GM11168 (cell line): ENCODE data around the gene CBX2.

ENCODE experiments used
- in situ Hi-C: fragments of 300-500 bp; cut with MboI; formaldehyde crosslinking; loops from one replicate; pipeline ENCODE4 v1.12.0; 2022; ENCODE audit warnings: low sequenced_read_pairs; ENCODE audit not compliant: unreplicated experiment

CBX2 gene

GRCh38 chr17:79797492-79798298, 19.7 kb downstream of the CBX2 start:
- in situ Hi-C loops: loop anchor here (10.0 kb wide), 1 partner anchor 177 kb away; no protein-coding TSS in a partner anchor

- in situ Hi-C loops: loop anchor here (10.0 kb wide), 1 partner anchor 176 kb away; no protein-coding TSS in a partner anchor
Measured at GRCh38 chr17:79798299-79799173, 20.6 kb downstream of the CBX2 start.

DNA sequence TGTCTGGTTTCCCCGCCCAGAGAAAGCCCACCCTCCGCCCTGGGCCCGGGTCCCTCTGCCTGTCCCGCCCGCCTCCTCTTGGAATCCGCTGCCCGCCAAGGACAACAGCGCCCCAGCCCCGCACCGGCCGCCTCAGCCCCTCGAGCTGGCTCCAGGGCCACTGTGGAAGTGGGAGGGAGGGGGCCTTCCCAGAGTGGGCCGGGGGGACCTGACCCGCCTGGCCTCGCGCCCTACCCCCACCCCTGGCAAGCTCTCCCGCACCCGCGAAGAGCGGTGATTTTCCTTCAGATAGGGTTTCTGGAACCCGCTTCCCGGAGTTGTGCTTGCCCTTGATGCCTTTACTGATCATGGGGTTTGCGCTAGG, 21.2 kb downstream of the CBX2 start:
- in situ Hi-C loops: loop anchor here (10.0 kb wide), 1 partner anchor 176 kb away; no protein-coding TSS in a partner anchor

GRCh38 chr17:79799538-79800324, 21.8 kb downstream of the CBX2 start:
- in situ Hi-C loops: loop anchor here (10.0 kb wide), 1 partner anchor 175 kb away; no protein-coding TSS in a partner anchor

DNA sequence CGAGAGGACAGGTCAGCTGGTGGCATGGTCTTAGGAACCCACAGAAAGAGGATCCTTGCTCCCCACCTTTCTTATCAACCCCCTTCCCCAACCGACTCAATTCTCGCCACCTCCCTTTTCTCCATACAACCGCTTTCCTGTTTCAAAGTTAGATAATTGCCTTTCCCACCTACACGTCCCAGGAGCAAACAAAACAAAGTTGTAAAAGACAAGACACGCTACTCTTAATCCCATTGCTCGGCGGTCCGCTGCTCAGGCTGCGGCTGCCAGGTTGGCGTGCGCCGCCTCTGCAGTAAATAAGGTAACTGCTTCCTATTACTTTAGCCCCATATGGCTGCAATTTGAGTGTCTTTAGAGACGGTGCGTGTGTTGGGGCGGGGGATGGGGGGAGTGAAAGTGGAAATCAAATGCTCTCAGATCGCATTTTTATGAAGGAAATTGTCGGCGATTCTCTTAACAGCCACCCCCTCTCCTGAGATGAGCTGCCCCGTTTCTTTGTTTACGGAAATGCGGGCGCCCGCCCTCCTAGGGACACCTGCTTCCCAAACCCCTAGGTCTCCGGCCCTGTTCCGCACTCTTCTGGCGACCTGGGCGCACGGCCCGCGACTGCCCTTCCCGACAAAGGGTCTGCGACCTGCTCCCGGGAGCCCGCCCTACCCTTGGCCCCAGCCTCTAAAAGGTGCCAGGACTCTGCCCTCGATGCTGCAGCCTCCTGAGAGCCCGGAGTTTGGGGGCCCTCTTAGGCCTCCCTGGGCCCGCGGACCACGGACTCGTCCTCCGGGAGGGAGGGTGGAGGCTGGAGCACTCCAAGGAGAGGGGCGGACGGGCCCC, 22.6 kb downstream of the CBX2 start:
- in situ Hi-C loops: no loop called here

DNA sequence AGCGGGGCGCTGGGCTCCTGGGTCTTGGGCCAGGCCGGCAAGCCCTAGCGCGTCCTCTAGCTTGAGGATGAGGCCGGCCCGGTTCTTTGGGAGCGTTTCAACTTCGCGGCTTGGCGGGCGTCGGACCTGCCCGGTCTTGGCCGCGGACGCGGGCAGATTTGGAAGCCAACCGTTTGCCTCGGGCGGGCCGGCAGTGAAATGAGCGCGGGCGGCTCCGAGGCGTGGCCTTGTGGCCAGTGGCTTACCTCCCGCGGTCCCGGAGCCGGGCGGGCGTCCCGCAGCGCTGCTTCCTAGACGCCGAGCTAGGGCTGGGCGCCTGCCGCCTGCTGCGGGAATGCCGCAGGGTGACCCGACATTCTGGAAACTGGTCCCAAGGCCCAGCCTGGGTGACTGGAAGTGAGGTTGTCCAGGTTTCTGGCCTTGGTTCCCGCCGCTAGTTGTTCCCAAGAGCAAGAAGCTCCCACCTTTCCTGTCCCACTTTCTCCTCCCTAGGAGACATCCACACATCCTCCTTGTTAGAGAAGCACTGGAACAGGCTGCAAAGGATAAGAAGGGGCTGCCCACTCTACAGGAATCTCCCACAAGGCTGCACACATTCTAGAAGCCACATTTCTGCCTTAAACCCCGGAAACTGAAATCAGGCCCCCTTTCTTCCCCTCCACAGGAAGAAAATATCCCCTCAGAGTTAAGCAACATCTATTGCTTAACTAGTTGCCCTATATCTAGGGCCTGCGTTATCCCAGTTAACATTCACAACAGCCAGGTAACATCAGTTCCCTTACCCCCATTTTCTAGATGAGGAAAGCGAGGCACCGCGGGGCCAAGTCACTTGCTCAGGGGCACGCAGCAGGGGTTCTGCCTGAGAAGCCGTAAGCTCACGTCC, 23.4 kb downstream of the CBX2 start:
- in situ Hi-C loops: no loop called here

- in situ Hi-C loops: no loop called here
Measured at GRCh38 chr17:79802039-79802735, 24.2 kb downstream of the CBX2 start.

DNA sequence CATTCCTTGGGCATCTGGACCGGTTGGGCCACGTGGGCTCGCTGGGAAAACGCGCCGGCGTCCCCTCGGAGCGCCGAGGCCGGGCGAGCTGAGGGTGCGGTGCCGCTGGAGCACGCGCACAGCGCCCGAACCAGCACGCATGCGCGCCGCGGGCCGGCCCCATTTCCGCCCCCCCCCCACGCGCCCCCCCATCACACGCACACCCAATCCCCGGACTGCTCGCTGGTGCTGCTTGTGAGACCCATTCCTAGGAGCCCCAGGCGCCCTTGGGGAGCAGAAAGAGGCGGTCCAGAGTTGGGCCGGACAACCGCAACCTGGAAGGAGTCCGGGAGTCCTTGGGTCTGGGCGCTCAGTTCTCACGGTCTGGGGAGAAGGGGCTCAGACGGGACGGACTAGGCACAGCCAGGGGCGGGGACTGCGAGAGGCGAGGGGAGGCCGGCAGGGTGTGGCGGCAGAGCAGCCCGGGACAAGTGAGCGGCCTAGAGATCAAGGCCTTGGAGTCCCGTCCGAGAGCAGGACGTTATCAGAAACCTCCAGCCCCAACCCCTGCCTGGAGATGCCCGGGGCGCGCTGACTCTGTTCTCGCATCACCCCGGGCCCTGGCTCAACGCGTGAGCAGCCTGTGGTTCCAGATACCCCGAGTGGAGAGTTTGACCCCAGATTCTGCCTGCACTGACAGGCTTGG, 24.9 kb downstream of the CBX2 start:
- in situ Hi-C loops: no loop called here

DNA sequence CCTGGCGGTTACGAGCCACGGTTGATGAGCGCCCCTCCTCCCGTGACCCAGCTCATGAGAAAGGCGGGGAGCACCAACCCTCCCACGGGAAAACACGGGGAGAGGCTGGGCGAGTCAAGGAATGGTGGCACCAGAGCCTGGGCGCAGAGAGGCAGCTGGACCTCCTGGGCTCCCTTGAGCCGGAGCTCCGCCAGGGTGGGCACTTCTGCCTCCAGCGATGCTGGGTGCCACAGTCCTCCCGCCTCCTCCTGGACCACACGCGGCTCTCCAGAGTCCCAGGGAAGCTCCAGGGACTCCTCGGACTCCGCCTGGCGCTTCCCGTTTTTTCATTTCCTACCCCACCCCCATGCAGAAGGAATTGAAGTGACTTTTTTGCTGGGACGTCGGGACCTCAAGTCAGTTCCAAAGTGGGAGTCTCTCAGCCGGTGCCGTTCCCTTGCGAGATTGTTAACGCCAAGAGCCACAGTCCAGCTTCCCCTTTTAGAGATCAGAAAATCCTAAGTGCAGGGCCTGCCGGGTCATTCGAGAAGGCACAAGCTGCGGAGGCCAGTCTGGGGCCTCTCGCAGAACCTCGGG, 25.6 kb downstream of the CBX2 start:
- in situ Hi-C loops: no loop called here

DNA sequence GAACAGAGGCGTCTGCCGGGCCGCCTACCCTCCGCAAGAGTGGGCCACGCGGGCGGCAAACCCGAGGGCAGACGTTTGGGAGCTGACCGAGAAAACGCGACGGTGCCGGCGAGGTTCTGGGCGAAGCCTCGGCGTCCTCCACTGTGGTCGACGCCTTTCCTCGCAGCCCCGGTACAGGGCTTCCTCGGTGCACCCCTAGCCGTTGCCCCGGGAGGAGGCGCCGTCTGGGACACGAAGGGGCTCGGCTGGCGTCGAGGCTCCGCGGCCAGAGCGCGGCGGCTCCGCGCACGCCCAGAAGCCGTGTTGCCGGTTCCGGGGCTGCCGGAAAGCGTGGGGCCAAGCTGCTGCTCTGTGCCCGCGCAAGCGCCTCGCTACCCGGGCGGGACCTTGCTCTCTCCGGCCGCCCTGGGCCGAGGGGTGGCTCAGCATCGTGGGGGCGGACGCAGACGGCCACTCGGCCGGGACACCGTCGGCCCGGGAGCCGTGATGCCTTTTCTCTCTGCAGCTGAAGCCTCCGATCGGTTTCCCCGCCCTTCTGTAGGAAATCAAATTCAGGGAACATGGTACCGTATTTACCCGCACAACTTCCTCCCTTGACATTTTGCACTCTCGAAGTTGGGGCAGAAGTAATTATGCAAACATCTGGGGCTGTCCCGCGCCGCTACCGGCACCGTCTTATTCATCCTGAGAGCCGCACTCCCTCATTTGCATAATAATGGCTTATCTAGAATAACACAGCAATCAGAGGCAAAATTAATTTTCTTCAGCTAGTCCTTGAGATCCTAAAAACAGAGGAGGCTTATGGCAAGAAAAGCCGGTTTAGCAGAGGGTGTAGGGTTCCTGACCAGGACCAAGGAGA, 26.3 kb downstream of the CBX2 start:
- in situ Hi-C loops: no loop called here

DNA sequence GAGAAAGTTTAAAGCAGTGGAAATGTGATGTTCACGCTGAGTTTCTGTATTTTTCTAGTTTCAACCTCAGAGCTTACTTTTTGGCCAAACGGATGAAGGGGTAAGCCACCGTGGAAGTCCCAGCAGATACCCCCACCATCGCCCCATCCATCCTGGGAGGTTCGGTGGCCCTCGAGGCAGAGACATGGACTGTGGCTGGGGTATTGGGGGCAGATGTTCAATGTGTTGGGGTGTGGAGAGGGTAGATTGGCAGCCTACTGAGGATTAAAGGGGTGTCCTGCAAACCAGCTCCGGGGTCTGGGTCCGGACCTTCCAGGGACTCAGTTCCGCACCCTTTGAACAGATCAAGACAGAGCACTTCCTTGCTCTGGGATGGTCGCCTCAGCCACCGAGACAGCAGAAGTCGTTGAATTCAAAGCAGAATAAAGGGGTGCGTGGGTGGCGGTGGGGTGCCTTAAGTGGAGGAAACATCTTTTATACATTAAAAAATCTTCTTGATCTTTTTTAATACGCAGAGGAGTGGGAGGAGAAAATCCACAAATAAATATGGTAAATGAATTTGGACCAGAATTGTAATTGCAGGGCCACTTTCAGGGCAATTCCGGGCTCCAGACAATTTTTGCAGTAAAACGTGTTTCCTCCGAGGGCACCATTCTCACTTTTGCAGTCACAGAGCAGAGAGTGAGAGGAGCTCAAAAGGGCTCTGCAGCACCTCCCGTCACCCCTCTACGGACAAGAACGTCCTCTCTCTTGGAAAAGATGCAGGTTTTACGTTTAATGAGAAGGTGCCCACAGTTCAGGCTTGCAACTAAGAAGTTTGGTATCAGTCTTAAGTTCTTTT, 27.1 kb downstream of the CBX2 start:
- in situ Hi-C loops: loop anchor here (5.0 kb wide), 1 partner anchor 42 kb away; no protein-coding TSS in a partner anchor

- in situ Hi-C loops: loop anchor here (5.0 kb wide), 1 partner anchor 41 kb away; no protein-coding TSS in a partner anchor
Measured at GRCh38 chr17:79806446-79806760, 28.5 kb downstream of the CBX2 start.

- in situ Hi-C loops: loop anchor here (5.0 kb wide), 1 partner anchor 40 kb away; no protein-coding TSS in a partner anchor
Measured at GRCh38 chr17:79806863-79807720, 29.1 kb downstream of the CBX2 start.
